ENCODE measurements around the gene PAF1.
"Not testable (repeated sequence)": the region's sequence is repeated elsewhere in the genome, so short reads cannot be mapped to it uniquely, and the experiment has no call there.

PAF1 gene

DNA sequence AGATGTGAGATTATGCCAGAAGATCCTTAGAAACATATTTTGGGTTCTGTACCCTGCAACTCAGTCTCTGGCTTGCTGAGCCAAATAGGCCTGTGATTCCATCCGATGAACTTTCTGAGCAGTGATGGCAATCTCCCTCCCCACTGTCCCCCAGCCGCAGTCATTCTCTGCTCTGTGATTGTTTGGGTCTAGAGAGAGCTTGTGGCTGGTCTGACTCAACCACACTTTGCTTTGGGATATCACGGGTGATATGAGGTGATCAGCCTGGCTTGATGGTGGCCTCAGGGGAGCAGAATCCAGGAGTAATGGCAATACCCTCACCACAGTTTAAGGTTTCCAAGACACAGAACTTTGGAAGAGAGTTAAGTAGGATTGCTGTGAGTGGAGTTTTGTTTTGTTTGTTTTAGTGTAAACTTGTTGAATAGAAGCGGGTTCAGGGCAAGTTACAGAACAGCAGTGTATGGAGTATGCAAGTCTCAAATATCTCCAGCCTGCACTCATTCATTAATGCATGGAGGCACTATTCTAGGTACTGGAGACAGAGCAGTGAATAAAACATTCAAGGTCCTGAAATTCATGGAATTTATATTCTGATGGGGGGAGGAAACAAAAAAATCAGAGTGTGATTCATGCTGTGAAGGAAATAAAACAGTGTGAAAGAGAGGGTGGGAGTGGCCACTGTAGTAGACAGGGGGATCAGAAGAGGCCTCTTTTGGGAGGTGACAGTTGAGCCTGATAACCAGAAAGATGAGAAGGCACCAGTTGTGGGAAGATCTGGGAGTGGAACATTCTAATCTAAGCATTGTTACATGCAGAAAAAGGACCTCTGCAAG lies 43.4 kb downstream of the PAF1 start:
- TF ChIP-seq, protein P1, sequence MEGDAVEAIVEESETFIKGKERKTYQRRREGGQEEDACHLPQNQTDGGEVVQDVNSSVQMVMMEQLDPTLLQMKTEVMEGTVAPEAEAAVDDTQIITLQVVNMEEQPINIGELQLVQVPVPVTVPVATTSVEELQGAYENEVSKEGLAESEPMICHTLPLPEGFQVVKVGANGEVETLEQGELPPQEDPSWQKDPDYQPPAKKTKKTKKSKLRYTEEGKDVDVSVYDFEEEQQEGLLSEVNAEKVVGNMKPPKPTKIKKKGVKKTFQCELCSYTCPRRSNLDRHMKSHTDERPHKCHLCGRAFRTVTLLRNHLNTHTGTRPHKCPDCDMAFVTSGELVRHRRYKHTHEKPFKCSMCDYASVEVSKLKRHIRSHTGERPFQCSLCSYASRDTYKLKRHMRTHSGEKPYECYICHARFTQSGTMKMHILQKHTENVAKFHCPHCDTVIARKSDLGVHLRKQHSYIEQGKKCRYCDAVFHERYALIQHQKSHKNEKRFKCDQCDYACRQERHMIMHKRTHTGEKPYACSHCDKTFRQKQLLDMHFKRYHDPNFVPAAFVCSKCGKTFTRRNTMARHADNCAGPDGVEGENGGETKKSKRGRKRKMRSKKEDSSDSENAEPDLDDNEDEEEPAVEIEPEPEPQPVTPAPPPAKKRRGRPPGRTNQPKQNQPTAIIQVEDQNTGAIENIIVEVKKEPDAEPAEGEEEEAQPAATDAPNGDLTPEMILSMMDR (IDR thresholded peaks at IDR 0.05; ENCODE audit: insufficient read depth, missing control alignments), result no peak
- DNase-seq (ENCODE audit: insufficient read length, low spot score), result no peak
- FAIRE-seq, result no peak

DNA sequence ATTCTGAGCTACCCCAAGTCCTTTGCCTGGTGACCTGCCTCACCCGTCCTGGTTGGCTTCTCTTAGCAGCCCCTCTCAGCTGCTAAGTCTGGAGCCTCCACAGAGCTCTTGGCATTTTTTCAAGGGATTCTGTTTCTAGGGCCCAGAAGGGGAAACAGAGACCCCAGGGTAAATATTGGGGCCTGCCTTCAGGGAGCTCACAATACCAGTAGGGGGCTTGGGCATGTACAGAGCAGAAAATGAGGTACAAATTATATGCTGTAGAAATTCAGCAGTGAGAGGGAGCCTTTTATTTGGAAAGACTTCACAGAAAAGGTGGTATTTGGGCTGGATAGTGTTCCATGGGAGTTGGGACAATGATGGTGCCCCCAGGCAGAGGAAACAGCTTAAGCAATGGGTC lies 45.0 kb downstream of the PAF1 start:
- TF ChIP-seq, protein P1 (IDR thresholded peaks at IDR 0.05; ENCODE audit: insufficient read depth, missing control alignments), result no peak
- DNase-seq (ENCODE audit: insufficient read length, low spot score) (no peak), FAIRE-seq (no peak)

DNA sequence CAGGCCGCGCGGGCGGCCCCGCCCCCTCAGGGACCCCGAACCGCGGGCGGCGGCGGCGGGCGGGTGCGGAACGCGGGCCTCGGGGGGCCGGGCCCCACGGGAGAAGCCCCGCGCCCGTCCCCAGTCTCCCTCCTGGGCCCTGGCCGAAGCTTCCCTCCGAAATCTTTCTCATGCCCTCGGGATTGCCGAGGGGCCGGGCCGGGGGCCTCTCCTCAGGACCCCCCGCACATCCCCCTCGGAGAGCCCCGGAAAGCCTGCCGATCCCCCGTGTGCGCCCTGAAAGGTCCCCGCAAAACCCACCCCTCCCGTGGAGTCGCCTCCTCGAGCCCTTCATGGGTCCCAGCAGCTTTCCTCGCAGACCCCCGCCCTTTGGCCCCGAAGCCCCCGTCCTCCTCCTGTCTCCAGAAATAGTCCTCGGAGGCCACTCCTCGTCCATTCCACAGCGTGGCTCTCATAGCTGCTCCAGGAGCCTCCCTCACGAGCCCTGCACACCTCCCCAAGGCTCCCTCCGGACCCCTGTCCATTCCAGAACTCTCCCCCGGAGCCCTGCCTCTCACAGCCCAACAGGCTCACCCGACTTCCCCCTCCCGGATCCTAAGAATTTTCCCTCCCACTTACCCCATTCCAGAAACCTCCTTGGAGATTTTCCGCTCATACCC lies 48.1 kb downstream of the PAF1 start:
- FAIRE-seq, result no peak
- no peak for DNase-seq (ENCODE audit: insufficient read length, low spot score)
- TF ChIP-seq, protein P1 (IDR thresholded peaks at IDR 0.05; ENCODE audit: insufficient read depth, missing control alignments), result no peak

DNA sequence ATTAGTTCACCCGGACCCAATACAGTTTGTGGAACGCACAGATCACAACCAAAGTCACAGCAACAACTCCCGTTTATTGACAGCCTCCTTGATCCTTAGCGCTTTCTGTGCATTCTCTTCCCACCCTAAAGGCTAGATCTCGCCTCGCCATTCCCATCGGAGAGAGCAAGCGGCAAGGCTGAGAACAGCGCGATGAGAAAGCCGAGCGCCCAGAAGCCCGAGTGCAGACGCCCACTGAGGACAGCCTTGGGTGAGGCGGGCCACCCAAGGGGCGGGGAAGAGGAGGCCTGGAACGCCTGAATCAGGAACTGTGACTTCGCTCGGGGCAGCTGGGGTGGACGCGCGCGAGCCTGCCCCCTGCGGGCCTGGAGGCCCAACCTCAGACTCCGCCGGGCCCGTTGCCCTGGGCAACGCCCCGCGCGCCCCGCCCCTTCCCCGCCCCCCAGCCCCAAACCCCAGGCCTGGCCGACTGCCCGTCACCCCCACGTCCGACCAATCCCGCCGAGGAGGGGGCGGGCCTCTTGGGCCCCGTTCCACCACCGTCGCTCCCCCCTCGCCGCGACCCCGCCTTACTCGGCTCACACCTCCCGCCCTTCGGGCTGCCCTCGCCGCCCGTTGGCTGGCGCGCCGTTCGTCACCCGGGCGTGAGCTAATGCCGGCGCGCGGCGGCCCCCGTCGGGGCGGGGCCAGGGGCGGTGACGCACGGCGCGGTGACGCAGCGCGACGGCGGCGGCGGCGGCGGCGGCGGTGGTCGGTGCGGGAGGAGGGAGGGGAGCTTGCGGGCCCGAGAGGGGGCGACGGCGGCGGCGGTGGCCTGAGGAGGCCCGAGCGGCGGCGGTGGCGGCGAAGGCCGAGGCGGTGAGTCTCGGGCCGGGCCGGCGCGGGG lies 48.9 kb downstream of the PAF1 start, which contains the start of gene SAMD4B:
Gene SAMD4B (plus strand): TSS at position 703 of the 886 bp plus-strand sequence. CDS start 14,473 bp downstream, outside the sequence.
- FAIRE-seq (no peak), DNase-seq (ENCODE audit: insufficient read length, low spot score) (peak; percentile 83)
- TF ChIP-seq, protein P1 (IDR thresholded peaks at IDR 0.05; ENCODE audit: insufficient read depth, missing control alignments), result peak; percentile 46

DNA sequence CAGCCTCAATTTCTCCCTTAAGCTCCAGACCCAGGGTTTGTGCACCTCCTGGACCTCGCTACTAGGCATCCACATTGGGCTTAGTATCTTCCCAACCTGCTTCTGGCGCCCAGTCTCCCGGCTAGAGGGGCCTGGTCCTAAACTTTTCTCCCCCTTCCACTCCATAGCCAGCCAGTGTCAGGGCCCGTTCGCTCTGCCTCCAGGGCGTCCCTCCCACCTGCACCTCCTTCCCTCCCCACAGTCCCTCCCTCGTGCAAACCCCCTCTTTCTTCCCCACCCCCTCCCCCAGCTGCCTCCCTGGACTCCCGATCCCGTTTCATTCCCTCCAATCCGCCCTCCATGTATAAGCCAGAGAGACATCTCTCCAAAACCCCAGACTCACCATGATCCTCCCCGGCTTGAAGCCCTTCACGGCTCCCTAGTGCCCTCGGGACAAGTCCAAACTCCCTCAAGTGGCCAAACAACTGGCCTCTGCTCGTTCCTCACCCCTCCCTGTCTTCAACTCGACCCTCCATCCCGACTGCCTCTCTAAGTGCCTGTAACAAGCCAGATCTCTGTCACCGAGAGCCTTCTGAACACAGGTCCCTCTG lies 49.7 kb downstream of the PAF1 start:
- FAIRE-seq (no peak), DNase-seq (ENCODE audit: insufficient read length, low spot score) (no peak)
- TF ChIP-seq, protein P1 (IDR thresholded peaks at IDR 0.05; ENCODE audit: insufficient read depth, missing control alignments), result no peak

DNA sequence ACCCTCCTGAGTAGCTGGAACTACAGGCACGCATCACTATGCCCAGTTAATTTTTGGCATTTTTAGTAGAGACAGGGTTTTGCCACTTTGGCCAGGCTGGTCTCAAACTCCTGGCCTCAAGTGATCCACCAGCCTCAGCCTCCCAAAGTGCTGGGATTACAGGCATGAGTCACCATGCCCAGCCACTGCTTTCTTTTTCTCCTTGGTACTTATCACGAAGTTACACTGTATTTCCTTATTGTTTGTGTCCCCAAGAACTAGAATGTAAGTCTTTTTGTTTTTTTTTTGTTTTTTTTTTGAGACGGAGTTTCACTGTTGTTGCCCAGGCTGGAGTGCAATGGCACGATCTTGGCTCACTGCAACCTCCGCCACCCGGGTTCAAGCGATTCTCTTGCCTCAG lies 50.8 kb downstream of the PAF1 start:
- not testable (repeated sequence) for FAIRE-seq

DNA sequence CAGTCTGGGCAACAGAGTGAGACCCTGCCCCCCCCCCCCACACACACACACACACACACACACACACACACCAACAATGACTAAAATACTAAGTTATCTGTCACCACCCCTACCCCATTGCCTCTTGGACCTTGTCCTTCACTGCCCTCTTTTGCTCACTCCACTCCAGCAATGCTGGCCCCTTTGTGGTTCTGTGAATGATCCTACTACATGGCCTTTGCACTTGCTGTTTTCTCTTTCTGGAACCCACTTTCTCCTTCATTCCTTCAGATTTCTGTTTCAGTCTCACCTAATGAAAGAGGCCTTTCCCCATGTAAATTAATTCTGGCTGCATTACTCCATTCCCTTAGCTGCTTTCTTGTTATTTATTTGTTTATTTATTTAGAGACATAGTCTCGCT lies 51.2 kb downstream of the PAF1 start:
- DNase-seq (ENCODE audit: insufficient read length, low spot score) (no peak), FAIRE-seq (no peak)

More for the DNA sequence above, 50.8 kb downstream of the PAF1 start:
- not testable (repeated sequence) for DNase-seq (ENCODE audit: insufficient read length, low spot score)

More for the DNA sequence above, 51.2 kb downstream of the PAF1 start:
- TF ChIP-seq, protein P1 (IDR thresholded peaks at IDR 0.05; ENCODE audit: insufficient read depth, missing control alignments), result no peak

Measured in D721Med (cell line).